ENCODE data around the gene ABCA4. TPM values are rescaled to one million over a fixed set of nuclear protein-coding genes. Genes with fewer than 3 reads are reported as not detected.

Gene ABCA4
- total and polyA plus RNA-seq, 2 of the 8 experiments (the other 6 are each of a cell fraction or from before 2014, with no cell fraction given): 0.06 TPM; not detected in 1

- no peak for TF ChIP-seq SP2 (IDR thresholded peaks at IDR 0.05; ENCODE audit: low read length)
- TF ChIP-seq POLR2A (IDR thresholded peaks at IDR 0.05; ENCODE audit: control extremely low read depth in 1 of 2, low read depth in 2 of 2, low read length in 2 of 2): no peak
- TF ChIP-seq GABPA (IDR thresholded peaks at IDR 0.05; ENCODE audit: borderline replicate concordance, insufficient read depth, low read length): no peak
- TF ChIP-seq CTCF (IDR thresholded peaks at IDR 0.05; ENCODE audit: control extremely low read depth in 1 of 3, insufficient read depth in 1 of 3, low read depth in 1 of 3, low read length in 3 of 3): no peak
- no peak for TF ChIP-seq EGR1 (IDR thresholded peaks at IDR 0.05; ENCODE audit: borderline replicate concordance, low read depth, low read length)
- no peak for TF ChIP-seq KDM4A (IDR thresholded peaks at IDR 0.05; ENCODE audit: low read depth, low read length, severe bottlenecking)
- no peak for TF ChIP-seq SP4 (IDR thresholded peaks at IDR 0.05; ENCODE audit: low read length)
These were observed 25.8 kb downstream of the ABCA4 start (continued) for GRCh38 chr1:94095112-94095637.
